WI38 (cell line): Measurements from ENCODE around the gene CELF2.

ENCODE experiments used
- H3K4me3 ChIP-seq: 2 replicates; pipeline ENCODE4 v1.5.1; 2011; ENCODE audit warnings: low read depth, mild to moderate bottlenecking, control low read depth, low read length
- TF ChIP-seq, protein P1 (sequence below): IDR thresholded peaks from 2 replicates; pipeline ENCODE4 v1.5.1; 2012; ENCODE audit warnings: low read depth, mild to moderate bottlenecking, control low read depth, low read length

The CELF2 gene

DNA sequence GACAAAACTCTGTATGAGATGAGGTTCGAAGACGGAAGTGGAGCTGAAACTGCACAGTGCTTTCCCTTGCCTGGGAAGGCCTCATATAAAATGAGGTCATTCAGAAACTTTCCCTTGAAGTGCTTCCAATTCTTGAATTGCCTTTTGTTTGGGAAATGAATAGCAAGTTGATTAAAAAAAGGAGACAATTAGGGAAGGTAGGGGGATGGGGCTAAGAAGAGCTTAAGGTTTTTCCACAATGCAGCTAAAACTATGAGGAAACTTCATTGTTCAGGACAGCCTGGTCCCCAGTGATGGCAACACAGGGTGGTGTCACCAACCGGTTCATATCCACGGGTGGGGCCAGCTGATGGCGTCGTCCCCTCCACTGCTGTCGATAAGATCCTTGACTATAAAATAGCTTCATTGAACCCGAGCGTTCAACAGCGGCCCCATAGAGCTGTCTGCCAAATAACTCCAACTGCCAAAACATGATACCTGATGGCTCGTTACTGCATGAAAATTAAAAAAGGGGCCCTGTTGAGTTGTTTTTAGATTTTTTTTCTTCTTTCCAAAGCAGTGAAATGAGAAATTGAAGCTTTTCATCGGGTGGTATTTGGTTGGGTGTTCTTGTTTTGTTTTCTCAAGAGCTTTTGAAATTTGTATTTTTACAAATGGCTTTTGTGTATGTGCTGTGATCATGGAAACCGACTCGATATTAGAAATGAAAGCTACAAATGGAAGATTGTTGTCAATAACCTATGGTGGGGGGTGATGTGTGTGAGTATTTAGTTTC is 2.8 kb upstream of the CELF2 start:
- TF ChIP-seq, protein P1, sequence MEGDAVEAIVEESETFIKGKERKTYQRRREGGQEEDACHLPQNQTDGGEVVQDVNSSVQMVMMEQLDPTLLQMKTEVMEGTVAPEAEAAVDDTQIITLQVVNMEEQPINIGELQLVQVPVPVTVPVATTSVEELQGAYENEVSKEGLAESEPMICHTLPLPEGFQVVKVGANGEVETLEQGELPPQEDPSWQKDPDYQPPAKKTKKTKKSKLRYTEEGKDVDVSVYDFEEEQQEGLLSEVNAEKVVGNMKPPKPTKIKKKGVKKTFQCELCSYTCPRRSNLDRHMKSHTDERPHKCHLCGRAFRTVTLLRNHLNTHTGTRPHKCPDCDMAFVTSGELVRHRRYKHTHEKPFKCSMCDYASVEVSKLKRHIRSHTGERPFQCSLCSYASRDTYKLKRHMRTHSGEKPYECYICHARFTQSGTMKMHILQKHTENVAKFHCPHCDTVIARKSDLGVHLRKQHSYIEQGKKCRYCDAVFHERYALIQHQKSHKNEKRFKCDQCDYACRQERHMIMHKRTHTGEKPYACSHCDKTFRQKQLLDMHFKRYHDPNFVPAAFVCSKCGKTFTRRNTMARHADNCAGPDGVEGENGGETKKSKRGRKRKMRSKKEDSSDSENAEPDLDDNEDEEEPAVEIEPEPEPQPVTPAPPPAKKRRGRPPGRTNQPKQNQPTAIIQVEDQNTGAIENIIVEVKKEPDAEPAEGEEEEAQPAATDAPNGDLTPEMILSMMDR: no peak
- no peak overlapping the region for H3K4me3 ChIP-seq

DNA sequence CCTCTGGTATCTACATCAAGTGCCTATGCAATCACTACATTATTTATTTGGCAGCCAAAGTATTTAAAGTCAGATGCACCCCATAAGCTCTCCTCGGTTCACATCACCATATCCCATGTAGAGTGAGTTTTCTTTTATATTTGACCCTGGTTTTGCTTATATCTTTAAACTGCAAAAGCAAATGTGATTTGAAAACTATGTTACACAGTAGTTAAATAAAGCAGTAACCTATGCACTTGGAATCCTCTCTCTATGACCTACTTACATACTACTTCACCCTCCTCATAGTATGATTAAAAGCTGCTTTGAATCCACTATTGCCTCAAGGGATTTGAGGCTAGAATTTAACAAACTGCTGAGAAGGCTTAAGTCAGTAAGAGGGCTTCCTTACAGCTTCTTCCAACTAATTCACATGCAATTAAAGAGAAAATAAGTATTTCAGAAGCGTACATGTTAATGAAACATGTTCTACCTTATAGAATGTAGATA is 2.2 kb upstream of the CELF2 start:
- TF ChIP-seq, protein P1: no peak
- H3K4me3 ChIP-seq: no peak overlapping the region

DNA sequence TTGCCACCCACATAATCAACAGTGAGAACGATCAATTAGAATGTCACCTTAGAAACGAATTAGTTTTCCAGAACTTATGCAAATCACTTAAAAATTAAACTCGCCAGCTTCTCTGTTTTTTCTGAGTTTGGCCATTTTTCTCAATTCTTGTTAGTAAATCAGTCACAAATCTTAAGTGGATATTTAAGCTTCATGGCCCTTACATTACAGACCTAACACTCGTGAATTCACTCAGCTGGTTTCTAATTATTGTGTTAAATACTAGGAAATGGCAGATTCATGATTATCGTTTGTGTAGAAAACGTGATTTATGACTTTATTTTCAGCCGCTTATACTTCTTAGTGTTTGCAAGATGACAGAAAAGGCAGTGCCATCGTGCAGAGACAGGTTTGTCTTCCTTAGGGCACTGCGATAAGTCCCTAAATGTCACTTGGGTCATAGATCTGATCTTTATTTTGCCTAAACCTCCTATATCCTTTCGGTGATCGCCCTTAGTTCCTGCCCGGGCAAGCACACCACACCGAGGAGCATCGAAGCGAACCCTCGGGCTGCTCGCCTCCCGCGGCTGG is 587 bp upstream of the CELF2 start:
- TF ChIP-seq, protein P1: no peak
- no peak overlapping the region for H3K4me3 ChIP-seq

DNA sequence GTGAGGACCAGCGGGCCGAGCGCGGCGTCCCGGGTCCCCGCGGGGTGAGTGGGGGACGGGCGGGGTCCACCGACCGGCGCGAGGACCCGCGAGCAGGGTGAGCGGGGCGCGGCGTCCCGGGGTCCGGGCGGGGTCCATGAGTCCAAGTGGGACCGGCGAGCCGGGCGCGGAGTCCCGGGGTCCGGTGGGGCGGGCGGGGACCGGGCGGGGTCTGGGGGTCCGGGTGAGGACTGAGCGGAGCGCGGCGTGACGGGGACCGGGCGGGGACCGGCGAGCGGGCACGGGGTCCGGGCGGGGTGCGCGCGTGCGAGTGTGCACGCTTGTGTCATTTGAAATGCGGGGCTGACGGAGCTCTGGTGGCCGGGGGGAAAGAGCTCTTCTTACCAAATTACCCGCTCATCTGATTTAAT is 765 bp downstream of the CELF2 start:
- peak overlapping the region; percentile 48; the same call in 1 of the 2 replicates for H3K4me3 ChIP-seq
- TF ChIP-seq, protein P1: no peak

DNA sequence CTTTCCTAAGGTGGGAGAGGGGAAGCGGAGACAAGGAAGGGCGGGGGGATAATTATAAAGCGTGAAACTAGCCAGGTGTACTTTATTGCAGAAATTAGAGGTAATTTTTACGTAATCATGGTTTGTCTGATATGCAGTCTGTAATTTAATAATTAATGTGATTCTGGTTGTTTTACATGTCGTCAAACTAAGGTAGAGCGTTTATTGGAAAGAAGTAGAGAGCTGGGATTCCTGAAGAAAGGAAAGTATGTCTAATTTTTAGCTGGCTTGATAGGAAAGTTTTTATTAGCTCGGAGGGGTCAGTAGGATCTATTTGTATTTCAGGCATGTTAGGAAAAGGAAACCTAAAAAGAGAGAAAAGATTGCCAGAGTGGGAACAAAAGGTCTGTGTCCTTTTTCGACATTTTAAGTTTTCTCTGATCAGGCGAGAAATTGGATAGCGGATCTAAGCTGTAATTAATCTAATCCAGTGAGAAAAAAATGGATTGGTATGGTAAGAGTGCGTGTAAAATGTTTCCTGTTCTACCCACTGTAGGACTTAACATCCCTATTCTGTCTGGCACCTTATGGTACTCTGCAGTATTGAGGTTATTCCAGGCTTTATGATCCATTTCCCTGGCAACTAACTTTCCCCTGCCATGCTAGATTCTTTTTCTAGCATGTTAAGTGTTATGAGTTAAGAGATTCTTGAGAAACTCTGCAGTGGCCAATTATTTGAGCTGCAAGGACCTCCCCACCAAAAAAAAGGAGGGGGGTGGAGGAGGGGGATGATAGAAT is 1.4 kb downstream of the CELF2 start:
- no peak overlapping the region for H3K4me3 ChIP-seq
- TF ChIP-seq, protein P1: no peak

DNA sequence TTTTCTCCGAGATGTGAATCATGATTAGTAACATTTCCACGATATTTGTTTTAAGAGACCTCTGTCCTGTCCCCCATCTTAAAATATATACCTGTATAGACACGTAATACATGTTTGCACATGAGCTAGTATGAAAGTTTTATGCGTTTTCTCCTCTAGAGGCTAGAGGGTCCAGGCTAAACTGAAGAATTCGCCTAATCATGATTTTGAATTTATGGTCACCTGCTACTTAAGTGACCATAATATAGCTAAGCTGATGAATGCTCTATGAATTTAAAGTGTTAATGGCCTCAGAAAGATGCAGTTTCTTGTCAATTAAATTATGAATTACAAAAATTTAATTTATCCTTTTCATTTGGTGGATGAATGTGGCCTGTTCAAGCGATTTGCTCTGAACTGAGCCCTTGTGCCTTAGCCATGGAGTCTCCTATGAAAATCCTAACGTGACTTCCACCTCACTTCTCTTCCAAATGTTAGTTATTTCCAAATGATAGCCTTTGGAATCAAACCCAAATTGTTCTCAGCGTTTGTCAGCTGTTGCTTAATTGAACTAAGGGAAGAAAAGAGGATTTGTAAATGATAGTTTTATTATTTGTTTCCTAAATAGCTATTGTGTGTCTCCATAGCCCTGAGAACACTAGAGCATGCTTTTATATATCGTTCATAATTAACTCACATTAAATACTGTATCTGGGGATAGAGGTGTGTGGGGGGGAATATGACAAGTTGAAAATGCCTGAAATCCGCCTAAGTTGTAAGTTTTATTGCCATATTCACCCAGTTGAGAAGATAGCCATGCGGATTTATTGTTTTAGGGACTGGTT is 2.3 kb downstream of the CELF2 start:
- no peak overlapping the region for H3K4me3 ChIP-seq
- TF ChIP-seq, protein P1: no peak
